Right forelimb (tissue), 1 donor: ENCODE data around the gene CTIF.
"Not testable (repeated sequence)": the region's sequence is repeated elsewhere in the genome, so short reads cannot be mapped to it uniquely, and the experiment has no call there.

ENCODE experiments used
- DNase-seq: peaks from one replicate; pipeline ENCODE4 v3.0.0-alpha.2; 2018

CTIF gene

GRCh38 chr18:48715711-48716361 is 177.0 kb downstream of the CTIF start:
- DNase-seq: no peak

GRCh38 chr18:48717227-48717626 is 178.4 kb downstream of the CTIF start:
- DNase-seq: not testable (repeated sequence)

- no peak for DNase-seq
Observed at GRCh38 chr18:48718251-48718959, 179.6 kb downstream of the CTIF start.

GRCh38 chr18:48719388-48719787 is 180.6 kb downstream of the CTIF start:
- no peak for DNase-seq

DNA sequence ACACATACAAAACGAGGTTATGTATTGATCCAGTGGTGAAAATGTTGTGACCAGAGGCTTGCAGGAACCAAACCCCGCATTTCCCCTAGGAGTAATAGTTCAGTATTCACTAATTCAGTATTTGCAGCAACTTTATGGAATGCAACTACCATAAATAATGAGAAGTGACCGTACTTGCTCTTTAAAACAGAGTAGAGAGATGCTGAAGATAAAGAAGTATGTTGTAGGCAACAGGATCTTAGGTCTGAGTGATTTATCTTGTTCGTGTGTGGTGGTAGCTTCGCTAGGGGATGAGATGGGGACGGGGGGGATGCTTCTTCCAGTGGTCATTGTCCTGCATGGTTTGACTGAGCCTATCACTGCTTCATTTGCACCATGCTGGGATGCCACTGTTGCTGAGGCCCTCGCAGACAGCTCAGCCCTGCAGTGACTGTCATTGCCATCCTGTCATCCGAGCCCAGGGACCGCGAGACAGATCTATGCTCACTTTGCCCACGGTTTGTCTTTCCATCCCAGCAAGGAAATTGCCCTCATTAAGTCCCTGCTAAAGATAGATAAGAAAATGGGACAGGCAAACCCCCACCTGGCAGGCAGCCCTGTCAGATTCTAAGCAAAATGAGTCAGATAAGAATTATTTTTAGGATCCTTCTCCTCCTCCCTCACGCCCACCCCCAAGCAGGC is 181.3 kb downstream of the CTIF start:
- no peak for DNase-seq

GRCh38 chr18:48720655-48721025 is 181.8 kb downstream of the CTIF start:
- DNase-seq: no peak

DNA sequence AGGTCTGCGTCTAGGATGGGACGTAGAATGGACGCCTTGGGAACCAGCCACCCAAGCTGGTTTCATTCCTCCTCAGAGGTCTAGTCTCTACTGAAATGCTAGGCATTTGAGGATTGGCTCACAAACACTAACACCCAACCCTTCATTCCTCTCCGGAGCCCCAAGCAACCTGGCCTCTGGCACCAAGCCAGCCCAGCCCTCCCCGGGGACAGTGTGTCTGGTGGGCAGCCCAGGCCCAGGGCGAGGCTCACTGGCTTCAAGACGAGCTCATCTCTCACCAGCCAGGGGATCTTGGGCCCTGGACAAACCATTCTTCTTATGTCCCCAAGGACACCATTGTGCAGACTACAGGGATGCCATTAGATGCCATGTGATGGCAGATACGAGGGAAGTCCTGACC is 182.5 kb downstream of the CTIF start:
- no peak for DNase-seq

DNA sequence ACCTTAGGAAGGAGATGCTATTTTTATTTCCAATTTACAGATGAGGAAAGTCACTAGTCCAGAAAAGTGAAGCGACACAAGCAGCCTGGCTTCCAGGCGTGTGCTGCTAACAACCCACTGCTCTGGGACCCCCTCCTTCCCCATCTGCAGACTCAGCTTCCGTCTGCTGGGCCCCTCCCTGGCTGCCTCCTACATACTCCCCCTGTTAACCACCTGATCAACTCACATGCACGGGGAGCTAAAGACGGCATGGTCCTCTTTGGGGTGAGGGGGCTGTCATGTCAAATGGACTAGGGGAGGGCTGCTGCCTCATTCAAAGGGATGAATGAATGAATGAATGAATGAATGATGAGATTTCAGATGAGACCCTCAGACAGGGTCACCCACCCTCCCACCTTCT is 184.2 kb downstream of the CTIF start:
- no peak for DNase-seq

GRCh38 chr18:48723837-48724236 is 185.0 kb downstream of the CTIF start:
- DNase-seq: no peak

DNA sequence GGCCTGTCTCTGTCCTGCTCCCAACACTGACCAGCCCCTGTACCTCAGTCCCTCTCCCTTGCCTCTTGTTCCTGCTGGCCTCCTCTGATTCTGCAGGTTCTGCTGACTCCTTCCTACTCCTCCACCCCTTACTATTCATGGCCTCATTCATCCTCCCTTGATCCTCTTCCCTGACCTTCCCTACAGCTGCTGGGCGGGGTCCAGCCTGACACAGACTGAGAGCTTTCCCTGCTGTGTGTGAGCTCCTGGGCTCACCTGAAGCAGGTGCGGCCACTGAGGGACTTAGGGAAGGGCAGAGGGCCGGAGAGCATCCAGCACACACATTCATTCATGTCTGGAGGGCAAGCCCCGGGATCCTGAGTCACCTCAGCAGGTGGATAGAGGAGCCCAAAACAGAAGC is 185.6 kb downstream of the CTIF start:
- no peak for DNase-seq

- no peak for DNase-seq
Observed at GRCh38 chr18:48724939-48725338, 186.1 kb downstream of the CTIF start.

DNA sequence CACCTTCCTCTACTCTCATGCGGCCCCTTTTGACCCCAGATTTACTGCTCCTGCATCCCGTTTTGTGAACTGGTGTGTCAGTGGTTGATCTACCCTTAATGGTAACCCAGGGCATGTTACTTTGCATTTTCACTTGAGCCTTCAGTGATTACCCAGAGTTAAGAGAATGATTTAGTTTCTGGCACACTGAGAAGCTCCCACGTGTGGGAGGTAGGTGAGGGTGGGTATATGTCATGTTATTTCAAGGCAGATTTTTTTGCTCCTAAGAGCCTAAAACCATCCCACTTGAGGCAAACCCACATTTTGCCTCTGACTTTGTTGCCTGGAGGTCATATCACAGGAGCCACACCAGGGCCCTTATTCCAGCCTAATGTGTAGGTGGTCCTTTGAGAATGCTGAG is 186.7 kb downstream of the CTIF start:
- no peak for DNase-seq

DNA sequence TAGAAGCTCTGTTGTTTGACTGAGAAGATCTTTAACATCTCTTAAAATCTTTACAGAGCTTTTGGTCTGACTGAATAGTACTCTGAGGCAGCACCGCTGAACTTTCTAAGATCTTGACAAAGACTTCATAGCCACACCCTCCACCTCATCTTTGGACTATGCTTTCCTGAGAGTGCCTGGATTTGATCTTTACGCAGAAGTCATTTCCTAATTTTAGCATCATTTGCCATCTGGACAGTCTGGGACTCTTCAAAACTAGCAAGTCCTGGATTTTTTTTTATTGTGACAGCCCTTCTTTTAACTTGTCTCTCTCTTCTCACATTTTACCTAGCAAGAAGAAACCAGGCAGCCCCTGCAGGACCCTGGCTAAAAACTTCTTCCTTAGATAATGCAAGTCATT is 188.8 kb downstream of the CTIF start:
- DNase-seq: no peak

DNA sequence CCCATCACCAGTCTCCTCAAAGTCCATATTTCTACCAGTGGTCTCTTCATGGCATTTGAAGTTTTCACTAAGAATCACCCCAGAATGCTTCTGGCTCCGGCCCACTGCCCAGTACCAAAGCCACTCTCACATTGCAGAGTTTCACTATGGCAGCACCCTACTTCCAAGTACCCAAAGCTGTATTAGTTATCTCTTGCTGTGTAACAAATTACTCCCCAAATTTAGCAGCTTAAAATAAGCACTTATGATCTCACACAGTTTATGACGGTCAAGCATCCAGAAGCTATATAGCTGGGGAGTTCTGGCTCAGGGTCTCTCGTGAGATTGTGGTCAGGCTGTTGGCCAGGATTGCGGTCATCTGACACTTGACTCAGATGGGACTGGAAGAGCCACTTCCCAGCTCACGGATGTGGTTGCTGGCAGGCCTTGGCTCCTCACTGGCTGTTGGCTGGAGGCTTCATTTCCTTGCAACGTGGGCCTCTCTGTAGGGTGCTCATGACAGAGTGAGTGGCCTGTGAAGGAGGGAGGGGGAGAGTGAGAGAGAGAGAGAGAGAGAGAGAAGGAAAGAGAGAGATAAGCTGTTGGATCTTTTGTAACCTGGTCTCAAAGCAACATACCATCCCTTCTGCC is 189.5 kb downstream of the CTIF start:
- DNase-seq: no peak

- DNase-seq: no peak
Observed at GRCh38 chr18:48729404-48729803, 190.6 kb downstream of the CTIF start.

DNA sequence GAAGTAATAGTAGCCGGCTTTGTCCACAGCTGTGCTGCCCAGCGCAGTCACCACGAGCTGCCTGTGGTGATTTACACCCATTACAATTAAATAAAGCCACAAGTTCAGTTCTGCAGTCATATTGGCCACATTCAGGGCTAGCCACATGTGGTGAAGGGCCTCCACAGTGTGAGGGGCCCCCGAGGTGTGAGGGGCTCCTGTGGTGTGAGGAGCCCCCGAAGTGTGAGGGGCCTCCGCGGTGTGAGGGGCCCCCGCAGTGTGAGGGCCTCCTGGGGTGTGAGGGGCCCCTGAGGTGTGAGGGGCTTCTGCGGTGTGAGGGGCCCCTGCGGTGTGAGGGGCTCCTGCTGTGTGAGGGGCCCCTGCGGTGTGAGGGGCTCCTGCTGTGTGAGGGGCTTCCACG is 191.2 kb downstream of the CTIF start:
- no peak for DNase-seq

DNA sequence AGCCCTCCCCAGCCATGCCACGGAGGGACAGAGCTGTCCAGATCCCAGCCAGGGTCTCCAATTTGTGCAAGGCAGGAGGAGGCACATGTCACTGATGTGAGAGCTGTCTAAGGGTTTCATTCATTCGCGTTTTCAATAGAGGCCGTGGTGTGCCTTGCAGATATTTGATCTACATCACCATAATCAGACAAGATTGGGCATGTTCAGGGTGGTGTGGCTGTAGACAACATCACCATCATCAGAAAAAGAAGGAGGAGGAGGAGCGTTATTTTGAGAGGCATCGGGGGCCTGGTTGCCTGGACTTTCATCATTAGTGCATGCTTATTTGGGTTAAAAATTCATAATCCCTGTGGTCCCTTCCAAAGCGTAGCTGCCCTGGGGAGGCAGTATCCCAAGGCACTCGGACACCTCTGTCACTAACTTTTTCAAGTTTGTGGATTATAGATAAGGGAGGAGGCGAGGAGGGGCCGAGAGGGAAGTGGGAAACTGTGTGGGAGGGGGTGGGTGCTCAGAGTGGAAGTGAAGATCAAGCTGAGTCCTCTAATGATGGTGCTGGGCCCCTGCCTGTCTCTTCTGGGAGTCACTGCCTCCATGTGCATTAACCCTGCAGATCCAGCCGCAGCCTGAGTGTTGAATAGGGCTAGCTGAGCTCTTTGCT is 194.1 kb downstream of the CTIF start:
- no peak for DNase-seq

DNA sequence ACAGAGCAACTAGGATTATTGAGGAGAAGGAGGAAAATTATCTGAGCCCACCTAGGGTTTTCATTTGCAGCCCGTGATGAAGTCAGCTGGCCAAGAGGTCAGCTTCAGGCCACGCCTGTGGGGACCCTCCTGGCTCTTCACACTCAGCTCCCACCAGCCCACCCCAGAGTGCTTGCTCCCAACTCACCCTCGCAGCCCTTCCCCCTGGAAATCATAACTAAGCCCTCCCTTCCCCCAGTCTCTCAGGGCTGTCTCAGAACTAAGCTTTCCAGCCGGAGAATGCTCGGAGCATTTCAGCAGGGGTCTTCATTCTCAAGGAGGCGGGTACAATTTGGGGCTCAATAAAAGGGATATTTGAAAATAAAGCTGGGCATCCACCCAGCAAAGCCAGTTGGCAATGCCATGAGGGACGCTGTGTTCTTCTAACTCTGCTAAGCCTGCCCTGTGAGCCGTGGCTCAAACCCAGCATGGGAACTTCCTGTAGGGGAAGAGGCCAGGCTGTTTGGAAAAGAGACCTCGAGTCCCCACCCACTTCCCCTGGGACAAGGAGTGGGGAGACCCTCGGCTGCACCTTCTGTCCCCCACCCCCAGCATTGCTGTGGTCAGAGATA is 194.9 kb downstream of the CTIF start:
- DNase-seq: no peak

DNA sequence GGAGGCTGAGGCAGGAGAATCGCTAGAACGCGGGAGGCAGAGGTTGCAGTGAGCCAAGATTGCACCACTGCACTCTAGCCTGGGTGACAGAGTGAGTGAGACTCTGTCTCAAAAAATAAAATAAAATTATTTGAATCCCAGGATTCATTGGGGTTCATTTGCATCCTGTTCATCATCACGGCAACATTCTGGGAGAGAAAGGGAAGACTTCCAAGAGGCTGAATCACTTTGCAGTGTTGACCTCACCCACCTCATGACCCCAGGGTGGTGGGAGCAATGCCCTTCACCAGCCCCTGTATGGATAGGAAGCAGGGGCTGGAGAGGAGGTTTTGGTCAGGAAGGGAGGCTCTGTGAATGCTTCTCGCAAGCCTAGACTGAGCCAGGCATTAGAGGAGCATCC is 195.6 kb downstream of the CTIF start:
- DNase-seq: no peak

GRCh38 chr18:48735080-48735676 is 196.3 kb downstream of the CTIF start:
- no peak for DNase-seq

DNA sequence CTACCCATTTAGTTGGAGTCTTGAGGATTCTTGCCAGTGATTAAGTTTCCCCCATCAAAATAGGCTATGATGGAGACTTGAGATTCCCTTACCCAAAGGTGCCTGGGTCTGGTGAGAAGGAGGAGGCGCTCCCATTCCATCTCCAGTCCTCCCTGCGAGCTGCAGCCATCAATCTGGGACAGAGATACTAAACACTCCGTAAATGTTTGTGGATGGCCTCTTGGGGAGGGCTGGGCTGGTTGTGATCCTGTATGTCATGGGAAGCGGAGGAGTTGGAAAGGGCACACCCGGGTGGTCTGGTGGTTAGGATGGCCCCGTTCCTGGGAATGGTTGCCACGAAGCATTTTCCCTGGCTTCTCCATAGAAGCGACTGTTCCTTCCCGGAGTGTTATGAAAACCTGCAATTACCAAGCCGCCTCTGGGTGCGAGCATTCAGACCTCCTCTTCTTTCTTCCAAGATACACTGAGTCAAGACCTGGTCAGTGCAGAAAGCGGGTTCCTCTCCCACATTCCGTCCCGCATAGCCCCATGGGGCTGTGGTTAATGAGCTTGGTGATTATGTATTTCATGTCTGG is 196.9 kb downstream of the CTIF start:
- DNase-seq: no peak
